ENCODE measurements around the gene TPBG.
"Not testable (repeated sequence)": the region's sequence is repeated elsewhere in the genome, so short reads cannot be mapped to it uniquely, and the experiment has no call there.

TPBG gene

DNA sequence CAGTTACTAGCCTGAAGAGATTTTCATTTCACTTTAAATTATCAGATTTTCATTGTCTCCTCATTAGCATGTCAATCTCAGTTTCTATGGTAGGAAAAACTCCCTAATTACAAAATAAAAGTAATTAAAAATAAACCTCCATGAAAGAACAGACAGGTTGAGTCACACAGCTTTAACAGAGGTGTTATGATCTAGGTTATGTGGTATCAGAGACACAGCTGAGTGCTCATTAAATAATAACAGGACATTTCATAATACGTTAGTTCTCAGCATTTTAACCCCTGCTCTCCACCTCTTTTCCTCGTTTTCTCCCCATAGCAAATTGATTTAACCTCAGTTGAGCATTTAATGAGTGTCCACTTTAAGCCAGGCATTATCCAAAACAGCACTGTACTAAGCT, 21.9 kb downstream of the TPBG start:
- Histone ChIP-seq H3K4me2 (ENCODE audit: low read length) (no peak overlapping the region), H3K27ac (ENCODE audit: low read depth, low read length) (no peak overlapping the region)
- TF ChIP-seq EZH2phosphoT487 (IDR thresholded peaks at IDR 0.05; ENCODE audit: borderline replicate concordance, low read length): no peak
- TF ChIP-seq, protein P1, sequence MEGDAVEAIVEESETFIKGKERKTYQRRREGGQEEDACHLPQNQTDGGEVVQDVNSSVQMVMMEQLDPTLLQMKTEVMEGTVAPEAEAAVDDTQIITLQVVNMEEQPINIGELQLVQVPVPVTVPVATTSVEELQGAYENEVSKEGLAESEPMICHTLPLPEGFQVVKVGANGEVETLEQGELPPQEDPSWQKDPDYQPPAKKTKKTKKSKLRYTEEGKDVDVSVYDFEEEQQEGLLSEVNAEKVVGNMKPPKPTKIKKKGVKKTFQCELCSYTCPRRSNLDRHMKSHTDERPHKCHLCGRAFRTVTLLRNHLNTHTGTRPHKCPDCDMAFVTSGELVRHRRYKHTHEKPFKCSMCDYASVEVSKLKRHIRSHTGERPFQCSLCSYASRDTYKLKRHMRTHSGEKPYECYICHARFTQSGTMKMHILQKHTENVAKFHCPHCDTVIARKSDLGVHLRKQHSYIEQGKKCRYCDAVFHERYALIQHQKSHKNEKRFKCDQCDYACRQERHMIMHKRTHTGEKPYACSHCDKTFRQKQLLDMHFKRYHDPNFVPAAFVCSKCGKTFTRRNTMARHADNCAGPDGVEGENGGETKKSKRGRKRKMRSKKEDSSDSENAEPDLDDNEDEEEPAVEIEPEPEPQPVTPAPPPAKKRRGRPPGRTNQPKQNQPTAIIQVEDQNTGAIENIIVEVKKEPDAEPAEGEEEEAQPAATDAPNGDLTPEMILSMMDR (IDR thresholded peaks at IDR 0.05; ENCODE audit: low read depth, low read length, poor library complexity, severe bottlenecking): no peak

DNA sequence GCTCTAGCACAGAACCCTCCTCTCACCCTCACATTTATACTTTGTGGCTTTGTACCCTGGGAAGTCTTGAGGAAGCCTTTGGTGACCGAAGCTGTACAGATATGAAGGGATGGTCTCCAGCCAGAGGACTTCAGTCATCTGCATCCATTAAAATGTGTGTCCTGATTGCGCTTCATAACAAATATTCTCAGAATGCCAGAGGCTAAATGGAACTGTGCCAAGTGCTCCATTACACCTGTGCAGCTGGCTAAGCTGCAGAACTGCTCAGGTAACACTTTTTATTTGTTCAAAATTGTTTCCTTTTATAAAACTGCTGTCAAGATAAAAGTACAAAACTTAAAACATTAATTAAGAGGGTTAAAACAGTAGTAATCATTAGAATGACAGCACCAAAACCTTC, 22.3 kb downstream of the TPBG start:
- no peaks in the 10 kb centered on the region for H3K9me3 ChIP-seq (ENCODE audit: control insufficient read depth, insufficient read depth, low read length)
- no peaks in the 10 kb centered on the region for H3K9me2 ChIP-seq (replicated peaks; ENCODE audit: control insufficient read depth, low read length)
- no peak overlapping the region for H3K27ac ChIP-seq (ENCODE audit: low read depth, low read length)
- H3F3A ChIP-seq (ENCODE audit: control insufficient read depth, insufficient read depth): no peaks in the 10 kb centered on the region
- H3K79me2 ChIP-seq (ENCODE audit: control insufficient read depth, low read length): no peaks in the 10 kb centered on the region
- H3K36me3 ChIP-seq (ENCODE audit: control insufficient read depth, low read length): no peaks in the 10 kb centered on the region
- H3K4me2 ChIP-seq (ENCODE audit: low read length): no peak overlapping the region
- no peak overlapping the region for H3K4me3 ChIP-seq (ENCODE audit: low read length)
- no peak for TF ChIP-seq EZH2phosphoT487 (IDR thresholded peaks at IDR 0.05; ENCODE audit: borderline replicate concordance, low read length)
- TF ChIP-seq, protein P1 (IDR thresholded peaks at IDR 0.05; ENCODE audit: low read depth, low read length, poor library complexity, severe bottlenecking): no peak
- H4K20me1 ChIP-seq (ENCODE audit: control insufficient read depth, insufficient read depth, low read depth, low read length): no peaks in the 10 kb centered on the region
- peaks cover 11% of the 10 kb centered on the region for H3K4me1 ChIP-seq (ENCODE audit: control insufficient read depth, low read length)
- H3K27me3 ChIP-seq (ENCODE audit: control insufficient read depth, low read length): peaks cover 2% of the 10 kb centered on the region; the same call in 1 of the 2 replicates

More for the DNA sequence above, 21.9 kb downstream of the TPBG start:
- H3K27me3 ChIP-seq (ENCODE audit: control insufficient read depth, low read length): peaks cover 2% of the 10 kb centered on the region; the same call in 1 of the 2 replicates
- H3K4me3 ChIP-seq (ENCODE audit: low read length): no peak overlapping the region
- H3K79me2 ChIP-seq (ENCODE audit: control insufficient read depth, low read length): no peaks in the 10 kb centered on the region
- no peaks in the 10 kb centered on the region for H3K9me2 ChIP-seq (replicated peaks; ENCODE audit: control insufficient read depth, low read length)
- H3K36me3 ChIP-seq (ENCODE audit: control insufficient read depth, low read length): no peaks in the 10 kb centered on the region
- H3K9me3 ChIP-seq (ENCODE audit: control insufficient read depth, insufficient read depth, low read length): no peaks in the 10 kb centered on the region
- H3F3A ChIP-seq (ENCODE audit: control insufficient read depth, insufficient read depth): no peaks in the 10 kb centered on the region
- H3K4me1 ChIP-seq (ENCODE audit: control insufficient read depth, low read length): peaks cover 15% of the 10 kb centered on the region
- H4K20me1 ChIP-seq (ENCODE audit: control insufficient read depth, insufficient read depth, low read depth, low read length): no peaks in the 10 kb centered on the region

DNA sequence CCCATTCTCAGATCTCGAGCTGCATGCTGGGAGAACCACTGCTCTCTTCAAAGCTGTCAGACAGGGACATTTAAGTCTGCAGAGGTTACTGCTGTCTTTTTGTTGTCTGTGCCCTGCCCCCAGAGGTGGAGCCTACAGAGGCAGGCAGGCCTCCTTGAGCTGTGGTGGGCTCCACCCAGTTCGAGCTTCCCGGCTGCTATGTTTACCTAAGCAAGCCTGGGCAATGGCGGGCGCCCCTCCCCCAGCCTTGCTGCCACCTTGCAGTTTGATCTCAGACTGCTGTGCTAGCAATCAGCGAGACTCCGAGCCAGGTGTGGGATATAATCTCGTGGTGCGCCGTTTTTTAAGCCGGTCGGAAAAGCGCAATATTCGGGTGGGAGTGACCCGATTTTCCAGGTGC, 31.2 kb downstream of the TPBG start:
- not testable (repeated sequence) for H3K79me2 ChIP-seq (ENCODE audit: control insufficient read depth, low read length); H3K9me3 ChIP-seq (ENCODE audit: control insufficient read depth, insufficient read depth, low read length); H3K27me3 ChIP-seq (ENCODE audit: control insufficient read depth, low read length); H3F3A ChIP-seq (ENCODE audit: control insufficient read depth, insufficient read depth); H3K9me2 ChIP-seq (replicated peaks; ENCODE audit: control insufficient read depth, low read length); H4K20me1 ChIP-seq (ENCODE audit: control insufficient read depth, insufficient read depth, low read depth, low read length); H3K4me3 ChIP-seq (ENCODE audit: low read length); H3K36me3 ChIP-seq (ENCODE audit: control insufficient read depth, low read length); H3K4me1 ChIP-seq (ENCODE audit: control insufficient read depth, low read length); H3K27ac ChIP-seq (ENCODE audit: low read depth, low read length); H3K4me2 ChIP-seq (ENCODE audit: low read length)

DNA sequence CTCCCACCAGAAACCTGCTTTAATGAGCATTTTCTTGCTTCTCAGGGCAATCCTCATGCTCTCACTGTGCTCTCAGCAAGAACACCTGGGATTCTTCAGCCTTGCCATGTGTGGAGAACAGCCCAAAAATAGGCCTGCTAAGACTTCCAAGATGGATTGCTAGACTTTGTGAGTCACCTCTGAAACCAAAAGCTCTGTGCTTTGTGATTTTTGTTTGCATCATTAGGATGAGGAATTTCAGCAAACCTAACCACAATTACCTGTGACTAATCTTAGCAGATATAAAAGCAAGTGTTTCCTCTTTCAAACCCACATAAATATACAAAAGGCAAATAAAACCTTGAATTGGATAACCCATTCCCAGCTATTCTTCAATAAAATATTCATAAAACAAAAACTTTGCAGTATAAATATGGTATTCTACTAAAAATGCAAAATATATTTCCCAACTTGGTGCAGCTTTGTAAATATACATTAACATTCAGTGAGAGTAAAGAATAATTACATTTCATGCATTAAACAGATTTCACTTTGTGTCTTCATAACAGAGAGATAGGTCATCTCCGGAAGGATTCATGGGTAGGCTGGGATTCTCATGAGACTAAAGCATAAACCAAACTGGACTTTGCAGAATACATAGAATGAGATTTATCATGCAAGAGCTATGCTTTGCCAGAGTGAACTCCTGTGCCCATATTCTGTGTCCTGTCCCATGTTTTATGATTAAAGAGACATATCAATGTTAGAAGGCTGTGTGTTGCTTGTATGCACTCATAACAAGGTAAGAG, 33.5 kb downstream of the TPBG start:
- Histone ChIP-seq H3K4me3 (ENCODE audit: low read length) (no peak overlapping the region), H3K4me1 (ENCODE audit: control insufficient read depth, low read length) (no peaks in the 10 kb centered on the region), H3K27me3 (ENCODE audit: control insufficient read depth, low read length) (no peaks in the 10 kb centered on the region), H3K36me3 (ENCODE audit: control insufficient read depth, low read length) (no peaks in the 10 kb centered on the region), H3K9me2 (replicated peaks; ENCODE audit: control insufficient read depth, low read length) (no peaks in the 10 kb centered on the region), H3F3A (ENCODE audit: control insufficient read depth, insufficient read depth) (no peaks in the 10 kb centered on the region), H3K79me2 (ENCODE audit: control insufficient read depth, low read length) (no peaks in the 10 kb centered on the region), H3K9me3 (ENCODE audit: control insufficient read depth, insufficient read depth, low read length) (no peaks in the 10 kb centered on the region), H3K27ac (ENCODE audit: low read depth, low read length) (no peak overlapping the region), H3K4me2 (ENCODE audit: low read length) (no peak overlapping the region), H4K20me1 (ENCODE audit: control insufficient read depth, insufficient read depth, low read depth, low read length) (no peaks in the 10 kb centered on the region)
- no peak for TF ChIP-seq EZH2phosphoT487 (IDR thresholded peaks at IDR 0.05; ENCODE audit: borderline replicate concordance, low read length)
- TF ChIP-seq, protein P1 (IDR thresholded peaks at IDR 0.05; ENCODE audit: low read depth, low read length, poor library complexity, severe bottlenecking): no peak

All from DOHH2 (cell line).